Muscle of leg (tissue), 11 donors: Measurements from ENCODE around the gene GPR27. TPM values are rescaled to one million over a fixed set of nuclear protein-coding genes. Genes with fewer than 3 reads are reported as not detected.
A peak's percentile ranks its signal among the peaks of the same experiment; 100 is the strongest.

ENCODE experiments used
- DNase-seq: peaks from one replicate; pipeline ENCODE4 v3.0.0; 2013
- H3K27ac ChIP-seq: one replicate; pipeline ENCODE4 v1.5.1; 2013; ENCODE audit warnings: mild to moderate bottlenecking, low read length, control low read depth
- H3K27me3 ChIP-seq: one replicate; pipeline ENCODE4 v1.6.1; 2013; ENCODE audit warnings: low read length; ENCODE audit not compliant: control insufficient read depth, insufficient read depth
- H3K36me3 ChIP-seq: one replicate; pipeline ENCODE4 v1.6.1; 2013; ENCODE audit warnings: low read length; ENCODE audit not compliant: control insufficient read depth, insufficient read depth
- H3K4me1 ChIP-seq: one replicate; pipeline ENCODE4 v1.6.1; 2013; ENCODE audit warnings: low read length; ENCODE audit not compliant: control insufficient read depth, insufficient read depth
- H3K4me3 ChIP-seq: one replicate; pipeline ENCODE4 v1.5.1; 2013; ENCODE audit warnings: low read length, control low read depth
- H3K9me3 ChIP-seq: replicated peaks from 2 replicates; pipeline ENCODE4 v1.6.1; 2013; ENCODE audit warnings: low read depth, low read length; ENCODE audit not compliant: control insufficient read depth
- WGBS: methylation state at CpG from one replicate; pipeline ENCODE4 v1.1.5; 2013; ENCODE audit warnings: missing lambda C conversion rate; ENCODE audit not compliant: insufficient coverage; 5-methylcytosine and 5-hydroxymethylcytosine counted together
- polyA plus RNA-seq, 8 donors: library from polyadenylated mRNA; unstranded; fragments of 120-200 nt; gene quantifications; one replicate each; pipeline versions ENCODE4 v1.2.1 to v1.2.3, GENCODE V29; 2013; ENCODE audit warnings: inconsistent platforms in 1 of 8, low replicate concordance in 1 of 8; ENCODE audit not compliant: insufficient read length in 8 of 8, insufficient read depth in 1 of 8
- total RNA-seq: library from RNA; stranded (reverse); fragments of 120-200 nt; gene quantifications from one replicate; pipeline ENCODE4 v1.2.4, GENCODE V29; 2013

Gene GPR27
- total and polyA plus RNA-seq, 9 donors = 1.5 to 4.2 (median 3.8) TPM

GRCh38 chr3:71759401-71759800, 5.7 kb downstream of the GPR27 start:
- Histone ChIP-seq H3K36me3 (no peaks in the 10 kb centered on the region), H3K27ac (no peak overlapping the region), H3K9me3 (no peaks in the 10 kb centered on the region), H3K4me1 (peaks cover 4% of the 10 kb centered on the region), H3K4me3 (no peak overlapping the region), H3K27me3 (peaks cover 30% of the 10 kb centered on the region)
- no peak for DNase-seq
- WGBS = 63% methylated on average over 4 of the region's 5 CpGs

DNA sequence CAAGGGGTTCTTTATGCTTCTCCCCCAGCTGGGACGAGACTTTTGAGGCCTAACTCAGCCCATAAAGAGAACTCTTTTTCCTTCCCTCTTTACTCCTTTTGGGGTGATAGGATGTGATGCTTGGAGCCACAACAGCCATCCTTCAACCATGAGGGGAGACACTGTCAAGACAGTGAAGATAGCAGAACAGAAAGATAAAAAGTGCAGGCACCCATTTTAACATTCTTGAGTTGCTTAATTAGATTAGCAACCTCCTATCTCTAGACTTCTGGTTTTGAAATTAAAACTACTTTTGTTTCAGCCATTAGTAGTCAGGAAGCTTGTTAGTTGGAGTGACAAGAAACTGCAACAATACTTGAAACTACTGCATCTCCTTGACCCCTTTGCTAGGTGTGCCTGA, 6.5 kb downstream of the GPR27 start:
- Histone ChIP-seq H3K27me3 (peaks cover 24% of the 10 kb centered on the region), H3K36me3 (no peaks in the 10 kb centered on the region), H3K9me3 (no peaks in the 10 kb centered on the region), H3K27ac (no peak overlapping the region), H3K4me1 (no peaks in the 10 kb centered on the region), H3K4me3 (no peak overlapping the region)
- DNase-seq = no peak
- WGBS = no CpG with 5 or more reads among the region's 1 CpG

DNA sequence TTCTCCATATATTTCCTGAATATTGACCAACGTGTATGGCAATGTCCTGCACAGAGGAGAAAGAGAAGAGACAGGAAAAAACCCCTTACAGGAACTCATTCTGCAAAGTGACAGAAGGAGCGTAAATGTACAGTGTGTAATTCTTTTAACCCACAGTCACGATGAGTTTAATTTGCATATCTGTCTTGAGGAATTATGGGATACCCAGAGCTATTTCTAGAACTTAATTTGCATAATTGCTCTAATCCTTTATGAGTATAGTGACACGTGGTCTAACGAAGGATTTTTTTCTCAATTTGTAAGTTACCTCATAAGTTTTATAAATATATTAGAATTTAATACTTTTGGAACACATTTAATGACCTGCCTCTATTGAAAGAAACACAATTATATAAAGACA, 9.8 kb downstream of the GPR27 start:
- Histone ChIP-seq H3K9me3 (no peaks in the 10 kb centered on the region), H3K4me1 (no peaks in the 10 kb centered on the region), H3K27ac (no peak overlapping the region), H3K4me3 (no peak overlapping the region), H3K27me3 (peaks cover 10% of the 10 kb centered on the region), H3K36me3 (no peaks in the 10 kb centered on the region)
- WGBS = no CpG with 5 or more reads among the region's 5 CpGs
- no peak for DNase-seq

GRCh38 chr3:71771126-71771525, 17.5 kb downstream of the GPR27 start:
- Histone ChIP-seq H3K4me1 (no peaks in the 10 kb centered on the region), H3K4me3 (no peak overlapping the region), H3K27ac (no peak overlapping the region), H3K36me3 (no peaks in the 10 kb centered on the region), H3K9me3 (no peaks in the 10 kb centered on the region), H3K27me3 (peaks cover 5% of the 10 kb centered on the region)
- DNase-seq = no peak
- WGBS = 67% methylated on average over 4 of the region's 5 CpGs

- no peak overlapping the region for H3K27ac ChIP-seq
- H3K9me3 ChIP-seq = no peaks in the 10 kb centered on the region
- H3K27me3 ChIP-seq = peaks cover 5% of the 10 kb centered on the region
- H3K4me3 ChIP-seq = no peak overlapping the region
- no peaks in the 10 kb centered on the region for H3K36me3 ChIP-seq
- DNase-seq = no peak
- no CpG with 5 or more reads among the region's 1 CpG for WGBS
- H3K4me1 ChIP-seq = no peaks in the 10 kb centered on the region
These were observed 18.2 kb downstream of the GPR27 start for GRCh38 chr3:71771884-71772283.

DNA sequence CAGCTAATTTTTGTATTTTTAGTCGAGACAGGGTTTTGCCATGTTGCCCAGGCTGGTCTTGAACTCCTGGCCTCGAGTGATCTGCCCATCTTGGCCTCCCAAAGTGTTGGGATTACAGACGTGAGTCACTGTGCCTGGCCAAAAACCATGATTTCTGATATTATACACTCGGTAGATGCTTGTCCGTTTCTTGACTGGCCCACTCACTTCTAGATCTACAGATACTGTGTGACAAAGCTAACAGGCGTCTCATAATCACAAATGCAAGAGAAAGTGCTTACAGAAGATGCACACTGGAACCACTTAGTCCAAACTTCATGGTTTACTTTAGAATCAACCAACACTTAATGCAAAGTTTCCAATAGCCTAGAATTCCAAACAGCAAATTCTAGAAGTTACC, 22.9 kb downstream of the GPR27 start:
- Histone ChIP-seq H3K9me3 (no peaks in the 10 kb centered on the region), H3K4me1 (no peaks in the 10 kb centered on the region), H3K4me3 (no peak overlapping the region), H3K36me3 (no peaks in the 10 kb centered on the region), H3K27me3 (peaks cover 13% of the 10 kb centered on the region), H3K27ac (no peak overlapping the region)
- no peak for DNase-seq
- 85% methylated on average over 5 of the region's 6 CpGs for WGBS

- no peak for DNase-seq
- Histone ChIP-seq H3K27ac (no peak overlapping the region), H3K4me1 (no peaks in the 10 kb centered on the region), H3K9me3 (no peaks in the 10 kb centered on the region), H3K4me3 (no peak overlapping the region), H3K36me3 (no peaks in the 10 kb centered on the region), H3K27me3 (peaks cover 13% of the 10 kb centered on the region)
- WGBS = no CpG with 5 or more reads among the region's 3 CpGs
These were observed 24.7 kb downstream of the GPR27 start for GRCh38 chr3:71778353-71778752.

GRCh38 chr3:71779674-71780377, 26.2 kb downstream of the GPR27 start:
- WGBS = 73% methylated on average over 2 of the region's 6 CpGs
- Histone ChIP-seq H3K27me3 (peaks cover 21% of the 10 kb centered on the region), H3K27ac (no peak overlapping the region), H3K4me1 (peaks cover 5% of the 10 kb centered on the region), H3K4me3 (no peak overlapping the region), H3K9me3 (no peaks in the 10 kb centered on the region), H3K36me3 (no peaks in the 10 kb centered on the region)
- peak; percentile 16 for DNase-seq

DNA sequence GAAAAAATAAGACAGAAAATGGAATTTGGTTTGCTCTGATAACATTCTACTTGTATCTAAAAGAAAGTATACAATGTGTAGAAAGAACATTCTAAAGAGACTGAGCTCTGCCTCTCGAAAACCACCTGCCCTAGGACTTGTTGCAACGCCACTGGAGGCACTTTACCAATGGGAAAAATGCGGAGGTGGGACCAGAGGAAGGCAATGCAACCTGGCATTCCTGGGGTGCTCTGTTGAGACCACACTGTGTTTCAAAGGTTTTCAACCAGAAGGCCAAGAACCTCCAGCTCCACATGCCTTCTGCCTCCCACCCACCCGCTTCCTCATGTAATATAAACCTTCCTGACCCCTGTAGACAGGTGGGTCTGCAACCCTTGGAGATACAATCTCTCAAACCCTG, 26.8 kb downstream of the GPR27 start:
- no peak overlapping the region for H3K4me3 ChIP-seq
- peaks cover 24% of the 10 kb centered on the region for H3K27me3 ChIP-seq
- no peaks in the 10 kb centered on the region for H3K36me3 ChIP-seq
- H3K27ac ChIP-seq = no peak overlapping the region
- H3K4me1 ChIP-seq = peaks cover 7% of the 10 kb centered on the region
- no peaks in the 10 kb centered on the region for H3K9me3 ChIP-seq
- no peak for DNase-seq
- 53% methylated on average over 2 of the region's 4 CpGs for WGBS

GRCh38 chr3:71783152-71783551, 29.5 kb downstream of the GPR27 start:
- H3K27me3 ChIP-seq = peaks cover 37% of the 10 kb centered on the region

More at GRCh38 chr3:71783152-71783551, 29.5 kb downstream of the GPR27 start:
- WGBS = no CpG with 5 or more reads among the region's 1 CpG
- DNase-seq = no peak
- H3K27ac ChIP-seq = no peak overlapping the region
- H3K9me3 ChIP-seq = no peaks in the 10 kb centered on the region
- H3K4me1 ChIP-seq = peaks cover 14% of the 10 kb centered on the region
- H3K4me3 ChIP-seq = no peak overlapping the region
- no peaks in the 10 kb centered on the region for H3K36me3 ChIP-seq
